GM06990 (cell line): ENCODE measurements around the gene AGMO.

Experiments used
- DNase-seq: peaks from one replicate; pipeline ENCODE4 v3.0.0-alpha.2; 2011; ENCODE audit not compliant: insufficient read length; ENCODE audit errors: extremely low read depth
- H3K27me3 ChIP-seq: replicated peaks from 2 replicates; pipeline ENCODE4 v1.6.0; 2011; ENCODE audit warnings: low read length; ENCODE audit not compliant: control insufficient read depth, insufficient read depth
- H3K36me3 ChIP-seq: 2 replicates; pipeline ENCODE4 v1.5.1; 2011; ENCODE audit warnings: low read length; ENCODE audit not compliant: control insufficient read depth, insufficient read depth
- H3K4me3 ChIP-seq: replicated peaks from 2 replicates; pipeline ENCODE4 v1.5.1; 2011; ENCODE audit warnings: low read depth, mild to moderate bottlenecking, control low read depth, low read length
- CTCF ChIP-seq: IDR thresholded peaks from 2 replicates; pipeline ENCODE4 v1.5.1; 2011; ENCODE audit warnings: low read length, control low read depth, mild to moderate bottlenecking, inconsistent platforms; ENCODE audit not compliant: insufficient read depth, poor library complexity, severe bottlenecking

AGMO gene

GRCh38 chr7:15341817-15342216 lies 220.0 kb downstream of the AGMO start:
- no peak for DNase-seq
- H3K27me3 ChIP-seq: no peaks in the 10 kb centered on the region
- no peaks in the 10 kb centered on the region for H3K36me3 ChIP-seq
- H3K4me3 ChIP-seq: no peak overlapping the region
- no peak for TF ChIP-seq CTCF

- no peak for DNase-seq
- no peaks in the 10 kb centered on the region for H3K27me3 ChIP-seq
- H3K4me3 ChIP-seq: no peak overlapping the region
- H3K36me3 ChIP-seq: no peaks in the 10 kb centered on the region
- TF ChIP-seq CTCF: no peak
Observed at GRCh38 chr7:15336146-15336545, 225.7 kb downstream of the AGMO start.

- TF ChIP-seq CTCF: no peak
- DNase-seq: no peak
- H3K36me3 ChIP-seq: no peaks in the 10 kb centered on the region
- H3K4me3 ChIP-seq: no peak overlapping the region
- H3K27me3 ChIP-seq: no peaks in the 10 kb centered on the region
Observed at GRCh38 chr7:15335390-15335789, 226.4 kb downstream of the AGMO start.

GRCh38 chr7:15334536-15335263 lies 227.1 kb downstream of the AGMO start:
- DNase-seq: no peak
- Histone ChIP-seq H3K4me3 (no peak overlapping the region), H3K27me3 (no peaks in the 10 kb centered on the region), H3K36me3 (no peaks in the 10 kb centered on the region)
- TF ChIP-seq CTCF: no peak

- Histone ChIP-seq H3K4me3 (no peak overlapping the region), H3K27me3 (no peaks in the 10 kb centered on the region), H3K36me3 (no peaks in the 10 kb centered on the region)
- DNase-seq: no peak
- no peak for TF ChIP-seq CTCF
Observed at GRCh38 chr7:15332956-15333355, 228.9 kb downstream of the AGMO start.

GRCh38 chr7:15330943-15331342 lies 230.9 kb downstream of the AGMO start:
- TF ChIP-seq CTCF: no peak
- DNase-seq: no peak

More at GRCh38 chr7:15330943-15331342, 230.9 kb downstream of the AGMO start:
- no peaks in the 10 kb centered on the region for H3K36me3 ChIP-seq
- no peak overlapping the region for H3K4me3 ChIP-seq
- H3K27me3 ChIP-seq: no peaks in the 10 kb centered on the region
